ENCODE results near the gene DDX56. TPM values are rescaled to one million over a fixed set of nuclear protein-coding genes. Genes with fewer than 3 reads are reported as not detected.

DDX56 gene
- total RNA-seq, 4 donors from 2014 or later = 34.1 to 69.6 (median 50.0) TPM

DNA sequence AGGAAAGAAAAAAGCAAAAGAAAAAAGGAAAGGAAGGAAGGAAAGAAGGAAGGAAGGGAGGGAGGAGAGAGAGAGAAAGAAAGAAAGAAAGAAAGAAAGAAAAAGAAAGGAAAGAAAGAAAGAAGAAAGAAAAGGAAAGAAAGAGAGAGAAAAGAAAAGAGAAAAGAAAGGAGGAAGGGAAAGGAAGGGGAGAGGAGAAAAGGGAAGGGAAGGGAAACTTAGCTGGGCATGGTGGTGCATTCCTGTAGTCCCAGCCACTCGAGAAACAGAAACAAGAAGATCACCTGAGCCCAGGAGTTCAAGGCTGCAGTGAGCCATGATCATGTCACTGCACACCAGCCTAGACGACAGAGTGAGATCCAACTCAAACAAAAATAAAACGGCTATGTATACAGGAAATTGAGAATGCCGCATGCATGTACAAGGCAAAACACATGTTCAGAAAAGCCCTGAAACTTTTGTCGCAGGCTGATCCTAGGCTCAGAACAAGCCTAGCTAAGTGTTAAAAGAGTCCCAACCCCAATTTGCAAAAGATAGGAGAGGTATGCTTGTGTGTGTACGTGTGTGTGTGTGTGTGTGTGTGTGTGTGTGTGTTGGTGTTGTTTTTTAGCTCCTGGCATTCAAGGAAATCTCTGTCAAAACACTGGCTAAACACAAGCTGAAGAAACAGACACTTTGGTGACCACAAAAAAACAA lies 26.0 kb downstream of the DDX56 start:
- no peaks in the 10 kb centered on the region for H3K9me3 ChIP-seq
- intact Hi-C loops (cut with DNase I) = no loop called here
- no peaks in the 10 kb centered on the region for H3K36me3 ChIP-seq
- H3K4me3 ChIP-seq = no peak overlapping the region
- no peak for TF ChIP-seq POLR2A (IDR thresholded peaks at IDR 0.05)
- TF ChIP-seq, protein P1, sequence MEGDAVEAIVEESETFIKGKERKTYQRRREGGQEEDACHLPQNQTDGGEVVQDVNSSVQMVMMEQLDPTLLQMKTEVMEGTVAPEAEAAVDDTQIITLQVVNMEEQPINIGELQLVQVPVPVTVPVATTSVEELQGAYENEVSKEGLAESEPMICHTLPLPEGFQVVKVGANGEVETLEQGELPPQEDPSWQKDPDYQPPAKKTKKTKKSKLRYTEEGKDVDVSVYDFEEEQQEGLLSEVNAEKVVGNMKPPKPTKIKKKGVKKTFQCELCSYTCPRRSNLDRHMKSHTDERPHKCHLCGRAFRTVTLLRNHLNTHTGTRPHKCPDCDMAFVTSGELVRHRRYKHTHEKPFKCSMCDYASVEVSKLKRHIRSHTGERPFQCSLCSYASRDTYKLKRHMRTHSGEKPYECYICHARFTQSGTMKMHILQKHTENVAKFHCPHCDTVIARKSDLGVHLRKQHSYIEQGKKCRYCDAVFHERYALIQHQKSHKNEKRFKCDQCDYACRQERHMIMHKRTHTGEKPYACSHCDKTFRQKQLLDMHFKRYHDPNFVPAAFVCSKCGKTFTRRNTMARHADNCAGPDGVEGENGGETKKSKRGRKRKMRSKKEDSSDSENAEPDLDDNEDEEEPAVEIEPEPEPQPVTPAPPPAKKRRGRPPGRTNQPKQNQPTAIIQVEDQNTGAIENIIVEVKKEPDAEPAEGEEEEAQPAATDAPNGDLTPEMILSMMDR (IDR thresholded peaks at IDR 0.05) = no peak
- no peaks in the 10 kb centered on the region for H3K27me3 ChIP-seq
- WGBS, 2 donors = 20 to 22% methylated on average over 6 of the region's 6 CpGs
- no peak overlapping the region for H3K27ac ChIP-seq
- peaks cover 7 to 37% (median 14%) of the 10 kb centered on the region in 3 donors for H3K4me1 ChIP-seq
- no peak for DNase-seq

DNA sequence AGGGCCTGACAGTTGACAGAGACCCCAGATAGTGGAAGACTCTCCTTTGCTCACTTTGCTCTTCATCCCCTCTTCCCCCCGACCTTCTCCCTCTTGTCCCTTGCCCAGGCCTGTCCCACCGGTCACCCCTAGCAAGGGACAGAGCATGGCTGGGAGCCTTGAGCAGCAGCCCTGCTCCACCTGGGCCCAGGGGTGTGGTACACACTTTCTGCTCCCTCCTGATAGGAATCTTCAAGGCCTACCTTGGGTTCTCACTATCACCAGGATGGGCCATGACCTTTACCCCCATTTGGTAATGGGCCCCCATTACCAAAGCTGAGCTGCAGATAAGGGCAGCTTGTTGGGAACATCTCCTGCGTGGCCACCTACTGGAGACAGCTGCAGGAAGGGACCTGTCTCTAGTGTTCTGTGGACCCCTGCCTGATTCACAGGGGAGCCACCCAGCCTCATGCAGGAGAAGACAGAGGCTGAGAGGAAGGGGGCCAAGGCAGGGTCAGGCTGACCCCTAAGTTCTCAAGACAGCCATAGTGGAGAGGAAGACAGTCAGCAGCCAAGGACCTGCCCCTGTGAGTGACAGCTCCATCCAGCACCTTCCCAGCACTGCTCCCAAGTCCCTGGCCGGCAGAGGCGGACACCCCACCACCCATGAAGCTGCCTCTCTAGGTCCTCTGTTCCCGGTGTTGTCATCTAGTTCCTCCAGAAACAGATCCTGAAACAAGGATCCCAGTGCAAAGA lies 31.7 kb downstream of the DDX56 start:
- peaks cover 15 to 41% (median 15%) of the 10 kb centered on the region in 3 donors for H3K4me1 ChIP-seq
- DNase-seq = no peak
- TF ChIP-seq, protein P1 (IDR thresholded peaks at IDR 0.05) = no peak

DNA sequence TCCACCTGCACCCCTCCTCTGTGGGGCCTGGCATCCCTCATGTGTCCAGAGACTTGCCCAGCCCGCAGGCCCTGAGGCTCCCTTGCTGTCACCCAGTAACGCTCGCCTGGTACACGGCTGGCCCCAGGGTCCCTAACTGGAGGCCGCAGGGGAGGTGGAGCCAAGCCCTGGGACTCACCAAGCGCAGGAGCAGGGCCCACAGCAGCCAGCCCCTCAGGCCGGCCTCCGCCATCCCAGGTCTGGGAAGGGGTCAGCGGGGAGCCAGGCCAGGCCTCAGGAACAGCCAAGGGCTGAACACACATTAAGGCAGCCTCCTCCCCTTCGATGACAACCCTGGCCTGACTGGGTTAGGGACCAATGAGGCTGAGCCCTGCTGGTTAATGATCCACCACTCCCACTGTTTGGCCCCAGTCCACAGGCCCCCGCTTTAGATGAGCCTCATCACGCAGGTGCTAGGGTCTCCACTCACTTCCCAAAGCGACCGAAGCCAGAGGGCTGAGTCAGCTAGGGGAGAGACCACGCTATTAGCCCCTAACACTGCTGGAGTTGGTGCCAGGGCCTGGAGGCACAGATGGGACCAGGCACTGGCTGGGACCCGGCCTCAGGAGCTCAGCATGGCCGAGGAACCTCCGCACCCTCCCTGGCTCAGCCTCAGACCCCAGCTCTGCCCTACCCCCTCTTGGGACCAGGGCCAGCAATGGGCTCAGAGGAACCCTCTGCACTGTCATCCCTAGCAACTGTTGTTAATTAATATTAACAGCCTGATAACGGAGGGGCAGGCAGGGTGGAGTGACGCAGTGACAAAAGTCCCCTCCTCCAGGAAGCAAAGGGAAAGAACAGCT lies 32.5 kb downstream of the DDX56 start, which contains the start of gene NPC1L1:
NPC1L1 (minus strand) TSS at position 303 of the 842 bp plus-strand sequence; CDS start at position 232, 71 bp downstream.
- H3K27ac ChIP-seq = no peak within 1 kb of the TSS
- H3K4me3 ChIP-seq = no peak within 1 kb of the TSS
- TF ChIP-seq, protein P1 (IDR thresholded peaks at IDR 0.05) = no peak
- TF ChIP-seq POLR2A (IDR thresholded peaks at IDR 0.05) = no peak
- DNase-seq = no peak
- no peaks in the 10 kb centered on the region for H3K27me3 ChIP-seq
- no peaks in the 10 kb centered on the region for H3K9me3 ChIP-seq
- peaks cover 15 to 41% (median 15%) of the 10 kb centered on the region in 3 donors for H3K4me1 ChIP-seq
- no peaks in the 10 kb centered on the region for H3K36me3 ChIP-seq
- intact Hi-C loops (cut with DNase I) = no loop called here
- 81 to 86% methylated on average over 12 to 18 of the region's 20 CpGs for WGBS, 2 donors

More for the DNA sequence above, 31.7 kb downstream of the DDX56 start:
- Histone ChIP-seq H3K27me3 (no peaks in the 10 kb centered on the region), H3K9me3 (no peaks in the 10 kb centered on the region), H3K27ac (peak overlapping the region in 2 of 4 donors; percentile 76 to 82), H3K36me3 (no peaks in the 10 kb centered on the region), H3K4me3 (no peak overlapping the region)
- 71 to 90% methylated on average over 1 to 5 of the region's 6 CpGs for WGBS, 2 donors
- intact Hi-C loops (cut with DNase I) = no loop called here

DNA sequence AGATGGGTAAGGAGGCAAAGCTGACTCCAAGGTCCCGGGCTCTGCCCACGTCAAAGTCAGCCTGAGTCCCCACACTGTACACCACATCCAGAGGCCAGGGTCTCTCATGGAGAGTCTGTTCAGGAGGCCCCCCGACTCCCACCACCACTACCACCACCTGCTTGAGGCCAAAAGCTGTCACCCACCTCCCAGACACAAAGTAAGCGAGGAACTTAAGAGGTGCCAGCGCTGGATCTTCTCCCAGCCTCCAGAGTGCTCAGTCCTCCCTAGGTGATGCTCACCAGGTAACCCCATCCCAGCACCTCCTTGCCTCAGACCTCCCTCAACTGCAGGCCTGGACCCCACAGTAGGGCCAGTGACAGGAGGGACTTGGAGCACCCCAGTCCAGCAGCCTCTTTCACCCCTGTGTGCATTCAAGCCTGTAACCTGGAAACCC lies 33.1 kb downstream of the DDX56 start:
- DNase-seq = no peak
- H3K36me3 ChIP-seq = no peaks in the 10 kb centered on the region

More for the DNA sequence above, 33.1 kb downstream of the DDX56 start:
- Histone ChIP-seq H3K9me3 (no peaks in the 10 kb centered on the region), H3K4me3 (no peak overlapping the region), H3K27me3 (no peaks in the 10 kb centered on the region), H3K4me1 (peaks cover 15 to 41% (median 15%) of the 10 kb centered on the region in 3 donors), H3K27ac (no peak overlapping the region)
- 100% methylated on average over 1 to 3 of the region's 5 CpGs for WGBS, 2 donors
- TF ChIP-seq, protein P1 (IDR thresholded peaks at IDR 0.05) = no peak
- no peak for TF ChIP-seq POLR2A (IDR thresholded peaks at IDR 0.05)
- intact Hi-C loops (cut with DNase I) = no loop called here

All from esophagus squamous epithelium (tissue), 5 donors.